MM.1S (cell line): ENCODE results near the gene WASHC1.
"Not testable (repeated sequence)": the region's sequence is repeated elsewhere in the genome, so short reads cannot be mapped to it uniquely, and the experiment has no call there.

Source experiments
- DNase-seq: peaks from one replicate; pipeline ENCODE4 v3.0.0-alpha.2; 2015
- H2AFZ ChIP-seq: fragments of 300-600 bp; sonication (generic); 2 replicates; pipeline ENCODE4 v1.6.0; 2016; ENCODE audit warnings: antibody characterized with exemption, low read length
- H3F3A ChIP-seq: fragments of 300-600 bp; sonication (generic); 2 replicates; pipeline ENCODE4 v1.6.1; 2016; ENCODE audit warnings: mild to moderate bottlenecking, antibody characterized with exemption, low read length, moderate library complexity, mixed read lengths; ENCODE audit not compliant: insufficient read depth
- H3K27ac ChIP-seq: fragments of 300-600 bp; sonication (generic); 2 replicates; pipeline ENCODE4 v1.5.1; 2016; ENCODE audit warnings: mild to moderate bottlenecking, low read length
- H3K27me3 ChIP-seq: fragments of 300-600 bp; sonication (generic); replicated peaks from 2 replicates; pipeline ENCODE4 v1.6.0; 2016; ENCODE audit warnings: low read length; ENCODE audit not compliant: insufficient read depth
- H3K36me3 ChIP-seq: fragments of 300-600 bp; sonication (generic); replicated peaks from 2 replicates; pipeline ENCODE4 v1.6.1; 2016; ENCODE audit warnings: mild to moderate bottlenecking, low read length, mixed read lengths; ENCODE audit not compliant: insufficient read depth
- H3K4me1 ChIP-seq: fragments of 300-600 bp; sonication (generic); 2 replicates; pipeline ENCODE4 v1.6.1; 2016; ENCODE audit warnings: low read length, mixed read lengths
- H3K4me2 ChIP-seq: fragments of 300-600 bp; sonication (generic); 2 replicates; pipeline ENCODE4 v1.6.0; 2016; ENCODE audit warnings: low read depth, low read length
- H3K4me3 ChIP-seq: fragments of 300-600 bp; sonication (generic); 2 replicates; pipeline ENCODE4 v1.5.1; 2016; ENCODE audit warnings: low read length, mixed read lengths
- H3K79me2 ChIP-seq: fragments of 300-600 bp; sonication (generic); 2 replicates; pipeline ENCODE4 v1.6.1; 2016; ENCODE audit warnings: mixed run types, low read length, mixed read lengths
- H3K9ac ChIP-seq: fragments of 300-600 bp; sonication (generic); 2 replicates; pipeline ENCODE4 v1.6.1; 2016; ENCODE audit warnings: low read length, mixed read lengths
- H3K9me2 ChIP-seq: fragments of 300-600 bp; sonication (generic); replicated peaks from 2 replicates; pipeline ENCODE4 v1.6.1; 2016; ENCODE audit warnings: mild to moderate bottlenecking, low read length, mixed read lengths; ENCODE audit not compliant: insufficient read depth
- H3K9me3 ChIP-seq: fragments of 300-600 bp; sonication (generic); replicated peaks from 2 replicates; pipeline ENCODE4 v1.6.1; 2016; ENCODE audit warnings: mild to moderate bottlenecking, low read length, mixed read lengths; ENCODE audit not compliant: insufficient read depth
- H4K20me1 ChIP-seq: fragments of 300-600 bp; sonication (generic); 2 replicates; pipeline ENCODE4 v1.6.1; 2016; ENCODE audit warnings: mild to moderate bottlenecking, low read length, moderate library complexity, mixed read lengths; ENCODE audit not compliant: insufficient read depth

Gene WASHC1

GRCh38 chr9:29356-29755, at the start of gene WASHC1:
TSS of gene WASHC1 (minus strand) at chr9:29456. CDS start at chr9:24999, 4,457 bp downstream.
- H3K79me2 ChIP-seq, H3K4me3 ChIP-seq, H3K9me3 ChIP-seq, DNase-seq, H3K4me1 ChIP-seq, H3K9me2 ChIP-seq, H3K4me2 ChIP-seq, H3F3A ChIP-seq, H3K27me3 ChIP-seq, H3K27ac ChIP-seq, H4K20me1 ChIP-seq, H2AFZ ChIP-seq, H3K36me3 ChIP-seq, H3K9ac ChIP-seq: not testable (repeated sequence)

- H3F3A ChIP-seq, H3K9me3 ChIP-seq, H3K4me3 ChIP-seq, H3K79me2 ChIP-seq, H3K27me3 ChIP-seq, H4K20me1 ChIP-seq, H3K4me1 ChIP-seq, H3K27ac ChIP-seq, H3K9me2 ChIP-seq, H3K9ac ChIP-seq, H2AFZ ChIP-seq, H3K4me2 ChIP-seq, DNase-seq, H3K36me3 ChIP-seq: not testable (repeated sequence)
Observed at GRCh38 chr9:78333-78732, 49.1 kb upstream of the WASHC1 start.

- DNase-seq, H3K27me3 ChIP-seq, H3K4me3 ChIP-seq: not testable (repeated sequence)
Observed at GRCh38 chr9:76389-76788, 47.1 kb upstream of the WASHC1 start.

GRCh38 chr9:73900-74525, 44.8 kb upstream of the WASHC1 start:
- not testable (repeated sequence) for H3F3A ChIP-seq, H3K9me3 ChIP-seq, DNase-seq, H3K4me3 ChIP-seq, H3K4me2 ChIP-seq, H3K4me1 ChIP-seq, H2AFZ ChIP-seq, H3K9me2 ChIP-seq, H3K9ac ChIP-seq, H3K27ac ChIP-seq, H3K79me2 ChIP-seq, H3K36me3 ChIP-seq, H4K20me1 ChIP-seq, H3K27me3 ChIP-seq

More at GRCh38 chr9:76389-76788, 47.1 kb upstream of the WASHC1 start:
- not testable (repeated sequence) for H3K36me3 ChIP-seq, H3F3A ChIP-seq, H2AFZ ChIP-seq, H4K20me1 ChIP-seq, H3K9ac ChIP-seq, H3K4me1 ChIP-seq, H3K27ac ChIP-seq, H3K4me2 ChIP-seq, H3K79me2 ChIP-seq, H3K9me2 ChIP-seq, H3K9me3 ChIP-seq

GRCh38 chr9:73076-73899, 44.0 kb upstream of the WASHC1 start:
- not testable (repeated sequence) for H3K4me3 ChIP-seq, H3K9me3 ChIP-seq, H3K36me3 ChIP-seq, H2AFZ ChIP-seq, H3K27me3 ChIP-seq, H3K9me2 ChIP-seq, H3K4me1 ChIP-seq, DNase-seq, H3K79me2 ChIP-seq, H3F3A ChIP-seq, H4K20me1 ChIP-seq, H3K9ac ChIP-seq, H3K27ac ChIP-seq
- H3K4me2 ChIP-seq: peak overlapping the region; percentile 24; the same call in 1 of the 2 replicates

- not testable (repeated sequence) for H3K36me3 ChIP-seq, H3K4me1 ChIP-seq, H3K9me2 ChIP-seq, H3K27me3 ChIP-seq, H3K4me3 ChIP-seq, H3K9ac ChIP-seq, H3K9me3 ChIP-seq, H3K79me2 ChIP-seq, H3F3A ChIP-seq, H2AFZ ChIP-seq, H4K20me1 ChIP-seq
- peak overlapping the region; percentile 29; the same call in 1 of the 2 replicates for H3K27ac ChIP-seq
- DNase-seq: peak; percentile 35
- peak overlapping the region; percentile 21; the same call in 1 of the 2 replicates for H3K4me2 ChIP-seq
Observed at GRCh38 chr9:63031-63629, 33.9 kb upstream of the WASHC1 start.

GRCh38 chr9:52678-53077, 23.4 kb upstream of the WASHC1 start:
- not testable (repeated sequence) for DNase-seq, H3K9ac ChIP-seq, H4K20me1 ChIP-seq, H3K4me1 ChIP-seq, H3K36me3 ChIP-seq, H3F3A ChIP-seq, H2AFZ ChIP-seq, H3K79me2 ChIP-seq, H3K27me3 ChIP-seq, H3K4me3 ChIP-seq, H3K4me2 ChIP-seq, H3K27ac ChIP-seq, H3K9me2 ChIP-seq, H3K9me3 ChIP-seq
